ENCODE results near the gene GPT2. TPM values are rescaled to one million over a fixed set of nuclear protein-coding genes. Genes with fewer than 3 reads are reported as not detected.

The GPT2 gene
- total RNA-seq, 1 donor = 0.21 TPM

- Histone ChIP-seq H3K4me1 (ENCODE audit: insufficient read depth, low read length) (peaks cover 6% of the 10 kb centered on the region), H3K9me3 (ENCODE audit: low read depth, low read length) (no peaks in the 10 kb centered on the region), H3K4me3 (ENCODE audit: low read length) (no peak overlapping the region), H3K27me3 (ENCODE audit: insufficient read depth, low read length) (no peaks in the 10 kb centered on the region)
Observed at GRCh38 chr16:46901709-46902108, 17.5 kb downstream of the GPT2 start.

- no peaks in the 10 kb centered on the region for H3K9me3 ChIP-seq (ENCODE audit: low read depth, low read length)
- no peak overlapping the region for H3K4me3 ChIP-seq (ENCODE audit: low read length)
- no peaks in the 10 kb centered on the region for H3K27me3 ChIP-seq (ENCODE audit: insufficient read depth, low read length)
- peaks cover 6% of the 10 kb centered on the region for H3K4me1 ChIP-seq (ENCODE audit: insufficient read depth, low read length)
Observed at GRCh38 chr16:46903255-46903905, 19.2 kb downstream of the GPT2 start.

GRCh38 chr16:46904471-46904870 is 20.3 kb downstream of the GPT2 start:
- Histone ChIP-seq H3K4me3 (ENCODE audit: low read length) (no peak overlapping the region), H3K9me3 (ENCODE audit: low read depth, low read length) (no peaks in the 10 kb centered on the region), H3K27me3 (ENCODE audit: insufficient read depth, low read length) (no peaks in the 10 kb centered on the region), H3K4me1 (ENCODE audit: insufficient read depth, low read length) (peaks cover 1% of the 10 kb centered on the region)

- Histone ChIP-seq H3K9me3 (ENCODE audit: low read depth, low read length) (no peaks in the 10 kb centered on the region), H3K4me3 (ENCODE audit: low read length) (no peak overlapping the region), H3K27me3 (ENCODE audit: insufficient read depth, low read length) (no peaks in the 10 kb centered on the region), H3K4me1 (ENCODE audit: insufficient read depth, low read length) (no peaks in the 10 kb centered on the region)
Observed at GRCh38 chr16:46906360-46907060, 22.3 kb downstream of the GPT2 start.

- Histone ChIP-seq H3K4me3 (ENCODE audit: low read length) (no peak overlapping the region), H3K27me3 (ENCODE audit: insufficient read depth, low read length) (no peaks in the 10 kb centered on the region), H3K4me1 (ENCODE audit: insufficient read depth, low read length) (no peaks in the 10 kb centered on the region), H3K9me3 (ENCODE audit: low read depth, low read length) (no peaks in the 10 kb centered on the region)
Observed at GRCh38 chr16:46907061-46907774, 23.1 kb downstream of the GPT2 start.

GRCh38 chr16:46908540-46909372 is 24.6 kb downstream of the GPT2 start:
- Histone ChIP-seq H3K4me1 (ENCODE audit: insufficient read depth, low read length) (no peaks in the 10 kb centered on the region), H3K9me3 (ENCODE audit: low read depth, low read length) (no peaks in the 10 kb centered on the region)

GRCh38 chr16:46911038-46911437 is 26.9 kb downstream of the GPT2 start:
- Histone ChIP-seq H3K4me1 (ENCODE audit: insufficient read depth, low read length) (no peaks in the 10 kb centered on the region), H3K9me3 (ENCODE audit: low read depth, low read length) (no peaks in the 10 kb centered on the region), H3K27me3 (ENCODE audit: insufficient read depth, low read length) (no peaks in the 10 kb centered on the region), H3K4me3 (ENCODE audit: low read length) (no peak overlapping the region)

More at GRCh38 chr16:46908540-46909372, 24.6 kb downstream of the GPT2 start:
- no peaks in the 10 kb centered on the region for H3K27me3 ChIP-seq (ENCODE audit: insufficient read depth, low read length)
- H3K4me3 ChIP-seq (ENCODE audit: low read length) = no peak overlapping the region

- no peak overlapping the region for H3K4me3 ChIP-seq (ENCODE audit: low read length)
Observed at GRCh38 chr16:46911650-46912049, 27.5 kb downstream of the GPT2 start.

GRCh38 chr16:46914556-46915201 is 30.5 kb downstream of the GPT2 start:
- Histone ChIP-seq H3K27me3 (ENCODE audit: insufficient read depth, low read length) (no peaks in the 10 kb centered on the region), H3K4me3 (ENCODE audit: low read length) (no peak overlapping the region), H3K9me3 (ENCODE audit: low read depth, low read length) (no peaks in the 10 kb centered on the region), H3K4me1 (ENCODE audit: insufficient read depth, low read length) (peaks cover 17% of the 10 kb centered on the region)

More at GRCh38 chr16:46911650-46912049, 27.5 kb downstream of the GPT2 start:
- Histone ChIP-seq H3K4me1 (ENCODE audit: insufficient read depth, low read length) (peaks cover under 1% of the 10 kb centered on the region), H3K27me3 (ENCODE audit: insufficient read depth, low read length) (no peaks in the 10 kb centered on the region), H3K9me3 (ENCODE audit: low read depth, low read length) (no peaks in the 10 kb centered on the region)

- peaks cover 17% of the 10 kb centered on the region for H3K4me1 ChIP-seq (ENCODE audit: insufficient read depth, low read length)
- no peak overlapping the region for H3K4me3 ChIP-seq (ENCODE audit: low read length)
- H3K9me3 ChIP-seq (ENCODE audit: low read depth, low read length) = no peaks in the 10 kb centered on the region
- no peaks in the 10 kb centered on the region for H3K27me3 ChIP-seq (ENCODE audit: insufficient read depth, low read length)
Observed at GRCh38 chr16:46915483-46916025, 31.4 kb downstream of the GPT2 start.

- Histone ChIP-seq H3K9me3 (ENCODE audit: low read depth, low read length) (no peaks in the 10 kb centered on the region), H3K27me3 (ENCODE audit: insufficient read depth, low read length) (no peaks in the 10 kb centered on the region), H3K4me1 (ENCODE audit: insufficient read depth, low read length) (peaks cover 17% of the 10 kb centered on the region), H3K4me3 (ENCODE audit: low read length) (no peak overlapping the region)
Observed at GRCh38 chr16:46916980-46917379, 32.8 kb downstream of the GPT2 start.

GRCh38 chr16:46918400-46918799 is 34.2 kb downstream of the GPT2 start:
- no peak overlapping the region for H3K4me3 ChIP-seq (ENCODE audit: low read length)
- H3K4me1 ChIP-seq (ENCODE audit: insufficient read depth, low read length) = peaks cover 17% of the 10 kb centered on the region
- no peaks in the 10 kb centered on the region for H3K9me3 ChIP-seq (ENCODE audit: low read depth, low read length)

GRCh38 chr16:46918905-46919792 is 35.0 kb downstream of the GPT2 start:
- H3K27me3 ChIP-seq (ENCODE audit: insufficient read depth, low read length) = no peaks in the 10 kb centered on the region
- peaks cover 17% of the 10 kb centered on the region for H3K4me1 ChIP-seq (ENCODE audit: insufficient read depth, low read length)
- no peaks in the 10 kb centered on the region for H3K9me3 ChIP-seq (ENCODE audit: low read depth, low read length)
- no peak overlapping the region for H3K4me3 ChIP-seq (ENCODE audit: low read length)

More at GRCh38 chr16:46918400-46918799, 34.2 kb downstream of the GPT2 start:
- H3K27me3 ChIP-seq (ENCODE audit: insufficient read depth, low read length) = no peaks in the 10 kb centered on the region
